Measurements from ENCODE around the gene CCDC12.

Gene CCDC12

GRCh38 chr3:46976326-46977190, at the start of gene CCDC12:
CCDC12 (minus strand) TSS chr3:46976745; CDS start chr3:46976732, 13 bp downstream.
- DNase-seq (ENCODE audit: insufficient read length, low spot score) (peak; percentile 96), FAIRE-seq (peak; percentile 44)

GRCh38 chr3:47024932-47025331, 48.4 kb upstream of the CCDC12 start:
- FAIRE-seq (no peak), DNase-seq (ENCODE audit: insufficient read length, low spot score) (no peak)

- FAIRE-seq = no peak
- no peak for DNase-seq (ENCODE audit: insufficient read length, low spot score)
Observed at GRCh38 chr3:47022641-47023071, 46.1 kb upstream of the CCDC12 start.

GRCh38 chr3:47020311-47020710, 43.8 kb upstream of the CCDC12 start:
- no peak for DNase-seq (ENCODE audit: insufficient read length, low spot score)
- no peak for FAIRE-seq

GRCh38 chr3:47019201-47019600, 42.7 kb upstream of the CCDC12 start:
- no peak for DNase-seq (ENCODE audit: insufficient read length, low spot score)
- no peak for FAIRE-seq

GRCh38 chr3:47018269-47018611, 41.7 kb upstream of the CCDC12 start:
- DNase-seq (ENCODE audit: insufficient read length, low spot score) (no peak), FAIRE-seq (no peak)

GRCh38 chr3:47017504-47018268, 41.1 kb upstream of the CCDC12 start:
- FAIRE-seq (no peak), DNase-seq (ENCODE audit: insufficient read length, low spot score) (no peak)

GRCh38 chr3:47016934-47017435, 40.4 kb upstream of the CCDC12 start:
- FAIRE-seq (no peak), DNase-seq (ENCODE audit: insufficient read length, low spot score) (peak; percentile 77)

- FAIRE-seq = no peak
- no peak for DNase-seq (ENCODE audit: insufficient read length, low spot score)
Observed at GRCh38 chr3:47016086-47016933, 39.8 kb upstream of the CCDC12 start.

GRCh38 chr3:47015151-47015550, 38.6 kb upstream of the CCDC12 start:
- no peak for FAIRE-seq
- no peak for DNase-seq (ENCODE audit: insufficient read length, low spot score)

- no peak for FAIRE-seq
- no peak for DNase-seq (ENCODE audit: insufficient read length, low spot score)
Observed at GRCh38 chr3:47014036-47014435, 37.5 kb upstream of the CCDC12 start.

- DNase-seq (ENCODE audit: insufficient read length, low spot score) (no peak), FAIRE-seq (no peak)
Observed at GRCh38 chr3:47013231-47013630, 36.7 kb upstream of the CCDC12 start.

- DNase-seq (ENCODE audit: insufficient read length, low spot score) (no peak), FAIRE-seq (no peak)
Observed at GRCh38 chr3:47012342-47013230, 36.0 kb upstream of the CCDC12 start.

- DNase-seq (ENCODE audit: insufficient read length, low spot score) = no peak
- FAIRE-seq = no peak
Observed at GRCh38 chr3:47011371-47011770, 34.8 kb upstream of the CCDC12 start.

- no peak for FAIRE-seq
Observed at GRCh38 chr3:47010910-47011309, 34.4 kb upstream of the CCDC12 start.

GRCh38 chr3:47010111-47010712, 33.7 kb upstream of the CCDC12 start:
- no peak for DNase-seq (ENCODE audit: insufficient read length, low spot score)

More at GRCh38 chr3:47010910-47011309, 34.4 kb upstream of the CCDC12 start:
- DNase-seq (ENCODE audit: insufficient read length, low spot score) = no peak

GRCh38 chr3:47009225-47010110, 32.9 kb upstream of the CCDC12 start:
- DNase-seq (ENCODE audit: insufficient read length, low spot score) (no peak), FAIRE-seq (no peak)

More at GRCh38 chr3:47010111-47010712, 33.7 kb upstream of the CCDC12 start:
- no peak for FAIRE-seq

GRCh38 chr3:47008851-47009224, 32.3 kb upstream of the CCDC12 start:
- FAIRE-seq (no peak), DNase-seq (ENCODE audit: insufficient read length, low spot score) (no peak)
